Type B pancreatic cell (in vitro differentiated cells): ENCODE data around the gene TMED4. TPM values are rescaled to one million over a fixed set of nuclear protein-coding genes. Genes with fewer than 3 reads are reported as not detected.

Experiments
- DNase-seq: peaks from one replicate; pipeline ENCODE4 v3.0.0; 2021; ENCODE audit warnings: mixed read lengths; ENCODE audit not compliant: unreplicated experiment; ENCODE audit errors: extremely low spot score
- H3K27ac Mint-ChIP-seq: 2 replicates; pipeline ENCODE4 v1.8.0; 2021; ENCODE audit warnings: mild to moderate bottlenecking, mixed read lengths
- H3K27me3 Mint-ChIP-seq: 2 replicates; pipeline ENCODE4 v1.8.0; 2021; ENCODE audit warnings: mixed read lengths
- H3K36me3 Mint-ChIP-seq: 2 replicates; pipeline ENCODE4 v1.8.0; 2021; ENCODE audit warnings: mixed read lengths
- H3K4me1 Mint-ChIP-seq: one replicate; pipeline ENCODE4 v1.8.0; 2021; ENCODE audit warnings: mixed read lengths; ENCODE audit not compliant: unreplicated experiment
- H3K4me3 Mint-ChIP-seq: 2 replicates; pipeline ENCODE4 v1.8.0; 2021; ENCODE audit warnings: mild to moderate bottlenecking, mixed read lengths
- H3K9me3 Mint-ChIP-seq: 2 replicates; pipeline ENCODE4 v1.8.0; 2021; ENCODE audit warnings: mixed read lengths
- CTCF ChIP-seq: fragments of 200-600 bp; sonication (generic); conservative IDR thresholded peaks from 2 replicates; pipeline ENCODE4 v1.5.0; 2021; ENCODE audit warnings: antibody characterized with exemption, mild to moderate bottlenecking
- total RNA-seq: library from RNA; stranded (reverse); gene quantifications from 2 replicates; pipeline ENCODE4 v1.2.1, GENCODE V29; 2021; ENCODE audit warnings: low replicate concordance

Gene TMED4
- total RNA-seq, 1 donor from 2014 or later = 92.8 TPM

DNA sequence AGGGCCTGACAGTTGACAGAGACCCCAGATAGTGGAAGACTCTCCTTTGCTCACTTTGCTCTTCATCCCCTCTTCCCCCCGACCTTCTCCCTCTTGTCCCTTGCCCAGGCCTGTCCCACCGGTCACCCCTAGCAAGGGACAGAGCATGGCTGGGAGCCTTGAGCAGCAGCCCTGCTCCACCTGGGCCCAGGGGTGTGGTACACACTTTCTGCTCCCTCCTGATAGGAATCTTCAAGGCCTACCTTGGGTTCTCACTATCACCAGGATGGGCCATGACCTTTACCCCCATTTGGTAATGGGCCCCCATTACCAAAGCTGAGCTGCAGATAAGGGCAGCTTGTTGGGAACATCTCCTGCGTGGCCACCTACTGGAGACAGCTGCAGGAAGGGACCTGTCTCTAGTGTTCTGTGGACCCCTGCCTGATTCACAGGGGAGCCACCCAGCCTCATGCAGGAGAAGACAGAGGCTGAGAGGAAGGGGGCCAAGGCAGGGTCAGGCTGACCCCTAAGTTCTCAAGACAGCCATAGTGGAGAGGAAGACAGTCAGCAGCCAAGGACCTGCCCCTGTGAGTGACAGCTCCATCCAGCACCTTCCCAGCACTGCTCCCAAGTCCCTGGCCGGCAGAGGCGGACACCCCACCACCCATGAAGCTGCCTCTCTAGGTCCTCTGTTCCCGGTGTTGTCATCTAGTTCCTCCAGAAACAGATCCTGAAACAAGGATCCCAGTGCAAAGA, 40.0 kb downstream of the TMED4 start:
- no peak for TF ChIP-seq CTCF
- Mint-ChIP-seq H3K36me3 (no peaks in the 10 kb centered on the region), H3K27ac (peak overlapping the region; percentile 72), H3K4me1 (peaks cover 8% of the 10 kb centered on the region), H3K9me3 (peaks cover 4% of the 10 kb centered on the region), H3K4me3 (no peak overlapping the region), H3K27me3 (no peaks in the 10 kb centered on the region)
- no peak for DNase-seq

GRCh38 chr7:44541028-44541869, 40.8 kb downstream of the TMED4 start, which contains the start of gene NPC1L1:
Gene NPC1L1, minus strand, starts transcription at chr7:44541330. Its CDS starts 71 bp downstream, at chr7:44541259.
- Mint-ChIP-seq H3K27me3 (no peaks in the 10 kb centered on the region), H3K9me3 (peaks cover 4% of the 10 kb centered on the region), H3K36me3 (no peaks in the 10 kb centered on the region), H3K27ac (peak within 1 kb of the TSS; percentile 72), H3K4me1 (peaks cover 8% of the 10 kb centered on the region), H3K4me3 (no peak within 1 kb of the TSS)
- no peak for DNase-seq
- no peak for TF ChIP-seq CTCF

- H3K36me3 Mint-ChIP-seq = no peaks in the 10 kb centered on the region
- no peak for TF ChIP-seq CTCF
- no peaks in the 10 kb centered on the region for H3K27me3 Mint-ChIP-seq
- H3K27ac Mint-ChIP-seq = no peak overlapping the region
- peaks cover 4% of the 10 kb centered on the region for H3K9me3 Mint-ChIP-seq
- no peak for DNase-seq
- peaks cover 8% of the 10 kb centered on the region for H3K4me1 Mint-ChIP-seq
- H3K4me3 Mint-ChIP-seq = no peak overlapping the region
Observed at GRCh38 chr7:44540592-44541027, 41.4 kb downstream of the TMED4 start.

DNA sequence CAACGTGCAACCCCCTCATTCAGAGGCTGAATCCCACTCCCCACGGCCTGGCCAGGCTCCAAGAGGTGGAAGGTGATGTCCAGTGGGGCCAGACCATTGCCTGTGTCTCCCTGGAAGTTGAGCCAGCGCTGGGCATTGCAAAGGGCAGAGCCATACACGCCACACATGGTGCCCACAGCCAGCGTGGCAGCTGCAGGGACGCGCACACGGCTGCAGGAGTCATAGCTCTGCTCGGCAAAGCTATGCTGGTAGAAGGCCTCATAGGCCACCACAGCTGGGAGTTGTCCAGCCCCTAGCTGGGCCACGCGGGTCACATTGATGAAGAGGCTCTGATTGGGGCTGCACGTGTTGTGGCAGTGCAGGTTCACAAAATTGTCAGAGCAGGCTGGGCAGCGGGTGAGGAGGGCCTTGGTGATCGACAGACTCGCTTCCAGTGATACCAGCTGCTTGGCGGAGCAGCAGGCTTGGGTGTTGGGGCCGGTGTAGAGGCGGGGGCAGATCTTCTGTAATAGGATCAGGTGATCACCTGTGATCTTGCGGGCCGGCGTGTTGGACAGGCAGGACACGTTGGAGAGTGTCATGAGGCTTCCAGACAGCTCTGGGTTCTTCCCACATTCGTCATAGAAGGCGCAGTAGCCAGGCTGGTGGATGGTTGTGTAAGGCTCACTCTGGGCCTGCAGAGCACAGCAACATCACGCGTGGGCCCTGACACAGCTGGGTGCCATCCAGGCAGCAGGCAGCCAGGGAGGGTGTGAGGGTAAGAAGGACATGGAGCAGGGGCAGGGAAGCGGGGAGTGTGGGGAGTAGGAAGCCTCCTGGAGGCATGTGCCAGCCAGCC, 42.1 kb downstream of the TMED4 start:
- peak overlapping the region; percentile 31 for H3K27ac Mint-ChIP-seq
- H3K36me3 Mint-ChIP-seq = no peaks in the 10 kb centered on the region
- no peak for TF ChIP-seq CTCF
- no peak overlapping the region for H3K4me3 Mint-ChIP-seq
- H3K9me3 Mint-ChIP-seq = peaks cover 4% of the 10 kb centered on the region
- H3K27me3 Mint-ChIP-seq = no peaks in the 10 kb centered on the region
- H3K4me1 Mint-ChIP-seq = peaks cover 8% of the 10 kb centered on the region
- DNase-seq = no peak
